Fibroblast of peridontal ligament (primary cell): Measurements from ENCODE around the gene ZFR2.
"Not testable (repeated sequence)": the region's sequence is repeated elsewhere in the genome, so short reads cannot be mapped to it uniquely, and the experiment has no call there.

Experiments
- DNase-seq: peaks from one replicate; pipeline ENCODE4 v3.0.0-alpha.2; 2010; ENCODE audit errors: extremely low read depth

The ZFR2 gene

DNA sequence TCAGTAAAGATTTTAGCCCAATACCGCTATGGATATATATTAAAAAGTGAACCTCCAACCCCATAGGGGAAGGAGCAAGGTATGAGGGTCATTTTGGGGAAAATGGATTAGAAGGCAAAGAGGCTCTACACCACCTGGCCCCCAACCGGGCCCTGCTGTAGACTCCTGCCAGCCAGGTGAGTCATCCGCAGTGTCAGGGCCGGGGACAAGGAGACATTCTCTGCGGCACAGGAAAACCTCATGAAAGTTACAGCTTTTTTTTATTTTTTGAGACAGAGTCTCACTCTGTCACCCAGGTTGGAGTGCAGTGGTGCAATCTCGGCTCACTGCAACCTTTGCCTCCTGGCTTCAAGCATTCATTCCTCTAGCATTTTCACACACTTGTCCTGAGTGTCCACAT, 32.0 kb downstream of the ZFR2 start:
- DNase-seq: no peak

DNA sequence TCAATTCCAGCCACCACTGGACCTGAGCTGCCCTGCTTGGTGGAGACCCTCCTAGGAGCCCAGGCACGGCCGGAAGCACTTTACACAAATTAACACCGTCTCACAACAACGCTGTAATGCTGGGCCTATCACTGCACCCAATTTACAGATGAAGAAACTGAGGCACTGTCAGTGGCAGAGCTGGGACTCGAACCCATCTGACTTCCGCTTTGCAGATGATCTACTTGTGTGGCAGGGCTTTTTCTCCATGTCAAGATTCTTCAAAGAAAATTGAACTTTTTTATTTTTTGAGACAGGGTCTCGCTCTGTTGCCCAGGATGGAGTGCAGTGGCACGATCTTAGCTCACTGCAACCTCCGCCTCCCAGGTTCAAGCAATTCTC, 33.8 kb downstream of the ZFR2 start:
- no peak for DNase-seq

DNA sequence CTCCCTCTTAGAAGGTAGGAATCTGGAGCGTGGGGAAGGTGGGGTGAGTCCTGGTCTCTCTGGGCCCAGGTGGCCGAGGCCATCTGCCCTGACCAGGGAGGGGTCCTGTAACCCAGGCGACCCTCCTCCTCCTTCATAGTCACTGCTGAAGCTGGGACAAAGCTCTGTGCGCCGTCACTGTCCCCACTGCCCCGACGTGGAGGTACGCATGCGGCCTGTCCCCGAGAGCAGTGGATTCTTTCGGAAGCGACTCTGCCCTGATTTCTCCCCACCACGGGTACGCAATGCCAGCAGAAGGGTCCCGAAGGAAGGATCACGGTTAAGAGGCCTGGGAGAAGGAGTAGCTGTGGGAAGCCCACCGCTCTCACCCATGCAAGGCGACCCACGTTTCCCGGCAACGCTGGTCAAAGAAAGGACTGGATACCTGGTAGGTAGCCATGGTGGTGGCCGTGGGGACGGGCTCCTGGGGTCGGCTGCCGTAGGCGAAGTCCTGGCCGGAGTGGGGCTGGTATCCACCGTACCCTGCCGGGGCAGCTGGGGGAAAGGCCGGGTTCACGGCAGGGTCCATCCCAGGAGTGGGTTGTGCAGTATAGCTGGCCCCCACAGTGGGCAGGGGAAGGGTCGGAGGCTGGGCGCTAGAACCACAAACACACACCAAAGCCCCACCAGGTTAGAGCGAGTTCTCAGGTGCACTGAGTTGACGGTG, 34.3 kb downstream of the ZFR2 start:
- no peak for DNase-seq

DNA sequence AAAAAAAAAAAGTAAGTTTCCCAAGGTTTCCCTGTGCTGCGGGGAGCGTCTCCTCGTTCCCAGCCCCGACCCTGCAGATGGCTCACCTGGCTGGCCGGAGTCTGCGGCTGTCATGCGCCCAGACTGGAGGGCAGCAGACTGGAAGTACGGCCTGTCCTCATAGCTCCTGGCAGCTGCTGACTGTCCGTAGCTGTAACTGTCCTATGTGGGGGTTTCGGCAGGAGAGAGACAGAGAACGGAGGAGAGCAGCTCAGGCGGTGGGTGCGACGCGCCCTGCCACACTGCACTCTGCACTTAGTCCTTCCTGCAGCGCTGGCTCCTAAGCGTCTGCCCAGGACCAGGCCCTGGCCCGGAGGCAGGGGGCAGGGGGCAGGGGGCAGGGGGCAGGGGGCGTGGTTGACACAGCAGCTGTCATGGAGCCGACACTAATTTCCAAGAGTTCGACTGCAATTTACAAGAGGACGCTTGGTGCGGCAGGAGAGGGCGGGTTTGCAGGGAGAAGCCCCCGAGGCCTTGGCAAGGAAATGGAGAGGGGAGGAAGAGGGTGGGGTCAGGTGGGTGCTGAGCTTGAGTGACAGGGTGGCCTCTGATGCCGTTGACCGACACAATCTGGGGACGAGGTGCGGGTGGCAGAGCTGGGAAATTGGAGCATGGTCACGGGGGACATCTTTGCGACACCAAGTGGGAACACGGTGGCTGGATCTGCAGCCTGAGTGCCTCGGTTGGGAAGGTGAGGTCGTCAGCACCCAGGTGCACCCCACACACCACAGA, 35.1 kb downstream of the ZFR2 start:
- no peak for DNase-seq

DNA sequence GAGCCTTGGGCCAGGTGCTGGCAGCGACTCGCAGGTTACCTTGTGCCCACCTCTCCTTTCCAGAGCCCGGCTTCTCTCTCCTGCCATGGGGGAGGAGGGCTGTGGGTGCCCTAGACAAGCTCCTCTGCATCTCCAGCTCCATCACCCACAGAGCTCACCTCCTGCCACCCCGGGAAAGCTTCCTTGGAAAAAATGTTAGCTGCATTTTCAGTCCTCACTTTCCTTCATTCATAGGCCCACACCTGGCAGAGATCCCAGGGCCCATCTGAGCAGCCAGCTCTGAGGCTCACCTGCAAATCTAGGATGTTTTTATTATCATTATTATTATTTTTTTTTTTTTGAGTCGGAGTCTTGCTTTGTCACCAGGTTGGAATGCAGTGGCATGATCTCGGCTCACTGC, 36.8 kb downstream of the ZFR2 start:
- no peak for DNase-seq

DNA sequence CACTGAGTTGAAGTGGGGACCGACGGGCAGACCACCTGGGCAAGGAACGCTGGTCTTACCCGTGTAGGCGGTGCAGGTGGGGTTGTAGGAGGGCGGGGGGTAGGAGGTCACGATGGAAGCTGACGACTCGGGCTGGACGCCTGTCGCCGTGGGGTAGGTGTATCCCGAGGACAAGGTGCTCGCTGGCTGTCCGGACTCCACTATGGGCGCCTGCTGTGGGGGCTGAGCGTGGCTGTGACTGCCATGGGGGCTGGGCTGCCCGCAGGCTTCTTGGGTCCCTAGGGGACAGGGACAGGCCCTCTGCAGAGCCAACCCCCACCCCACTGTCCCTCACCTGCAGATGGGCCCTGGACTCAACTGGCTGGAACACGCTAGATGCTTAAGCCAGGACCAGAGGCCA, 37.2 kb downstream of the ZFR2 start:
- no peak for DNase-seq

DNA sequence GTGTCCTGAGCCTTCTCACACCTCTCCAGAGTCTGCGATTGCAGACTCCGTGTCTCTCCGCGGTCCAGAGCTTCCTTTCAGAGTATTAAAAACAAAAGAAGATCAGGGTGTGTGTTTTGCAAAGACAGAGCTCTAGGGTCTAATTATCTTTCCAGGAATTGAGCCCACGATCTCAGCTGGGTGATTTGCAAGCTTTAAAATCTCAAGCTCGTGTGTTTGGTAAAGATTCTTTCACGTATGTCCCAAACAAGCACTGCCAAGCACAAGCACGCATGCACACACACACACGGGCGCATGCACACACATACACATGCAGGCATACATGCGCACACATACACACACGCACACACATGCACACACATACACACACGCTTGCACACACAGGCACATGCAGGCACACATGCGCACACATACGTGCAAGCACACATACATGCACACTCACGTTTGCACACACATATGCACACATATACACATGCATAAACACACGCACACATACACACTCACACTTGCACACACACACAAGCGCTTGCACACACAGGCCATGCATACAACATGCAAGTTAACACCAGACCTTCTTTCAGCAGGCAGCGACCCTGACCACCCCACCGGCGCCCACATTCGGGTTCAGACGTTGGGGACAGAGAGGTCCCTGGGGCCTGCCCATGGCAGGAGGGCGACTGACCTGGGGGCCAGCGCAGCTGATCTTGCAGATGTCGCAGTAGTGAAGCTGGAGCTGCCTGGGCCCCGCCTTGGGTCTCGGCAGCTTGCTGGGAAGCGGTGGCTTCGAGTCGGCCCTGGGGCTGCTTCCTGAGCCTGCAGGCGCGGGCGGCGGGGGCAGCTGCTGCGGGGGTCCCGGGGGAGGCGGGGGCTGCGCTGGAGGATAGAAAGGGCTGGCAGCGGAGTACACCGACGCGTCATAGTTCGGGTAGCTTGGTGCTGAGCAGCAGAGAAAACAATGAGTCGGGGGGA, 37.9 kb downstream of the ZFR2 start:
- no peak for DNase-seq

DNA sequence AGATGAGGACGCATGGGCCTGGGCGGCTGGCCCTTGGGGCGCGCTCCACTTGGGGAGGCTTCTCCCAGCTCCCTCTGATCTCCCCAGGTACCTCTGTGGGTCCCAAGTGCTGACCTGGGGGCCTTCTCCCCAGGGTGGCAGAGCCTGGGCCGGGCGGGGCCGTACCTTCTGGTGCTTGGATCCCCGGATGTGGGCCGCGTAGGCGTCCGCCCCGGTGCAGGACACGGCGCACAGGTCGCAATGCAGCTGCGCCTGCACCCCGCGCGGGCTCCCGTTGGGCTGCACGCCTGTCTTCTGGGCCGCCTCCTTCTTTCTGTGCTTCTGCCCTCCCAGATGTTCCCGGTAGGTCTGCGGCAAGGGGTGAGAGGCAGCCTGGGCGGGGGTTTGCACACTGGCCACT, 41.5 kb downstream of the ZFR2 start:
- no peak for DNase-seq

DNA sequence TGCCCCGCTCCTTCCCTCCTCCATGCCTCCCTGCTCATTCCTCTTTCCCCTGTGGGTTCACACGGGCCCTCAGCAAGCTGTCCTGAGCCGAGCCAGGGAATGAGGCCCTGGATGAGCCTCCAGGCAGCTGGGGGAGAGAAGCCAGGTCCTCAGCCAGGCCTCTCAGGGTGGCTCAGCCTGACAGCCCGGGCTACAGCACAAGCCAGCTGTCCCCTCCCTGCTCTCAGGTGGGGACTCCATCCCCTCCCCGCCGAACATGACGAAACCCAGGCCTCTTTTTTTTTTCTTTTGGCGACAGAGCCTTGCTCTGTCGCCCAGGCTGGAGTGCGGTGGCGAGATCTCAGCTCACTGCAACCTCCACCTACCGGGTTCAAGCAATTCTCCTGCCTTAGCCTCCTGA, 42.7 kb downstream of the ZFR2 start:
- no peak for DNase-seq

DNA sequence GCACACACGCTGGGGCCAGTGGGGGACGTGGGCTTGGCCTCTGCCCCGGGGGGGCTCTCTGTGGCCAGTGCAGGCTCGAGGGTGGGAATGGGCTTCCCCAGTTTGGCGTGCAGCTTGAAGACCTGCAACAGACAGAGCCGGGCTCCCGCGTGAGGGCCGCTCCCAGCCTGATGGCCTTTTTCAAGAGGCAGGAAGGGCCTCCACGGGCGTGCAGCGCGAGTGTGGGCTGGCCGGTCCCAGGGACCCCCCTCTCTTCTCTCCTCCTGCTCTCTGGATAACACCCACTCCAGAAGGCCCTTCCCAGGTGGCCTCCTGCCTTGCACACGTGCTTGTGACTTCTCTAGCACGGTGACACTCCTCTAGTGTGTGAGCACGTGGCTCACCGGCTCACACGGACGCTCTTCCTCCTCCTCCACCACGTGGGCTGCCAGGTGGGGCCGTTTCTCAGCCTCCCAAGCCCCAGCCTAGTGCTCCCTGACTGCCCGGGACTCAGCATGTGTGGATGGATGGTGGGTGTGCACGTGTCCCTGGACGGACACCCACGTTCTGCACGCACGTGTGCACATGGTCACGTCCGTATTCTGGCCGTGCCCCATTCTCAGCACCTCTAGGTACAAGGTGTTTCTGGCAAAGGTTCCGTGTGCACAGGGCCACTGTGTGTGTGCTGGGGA, 43.4 kb downstream of the ZFR2 start:
- no peak for DNase-seq

DNA sequence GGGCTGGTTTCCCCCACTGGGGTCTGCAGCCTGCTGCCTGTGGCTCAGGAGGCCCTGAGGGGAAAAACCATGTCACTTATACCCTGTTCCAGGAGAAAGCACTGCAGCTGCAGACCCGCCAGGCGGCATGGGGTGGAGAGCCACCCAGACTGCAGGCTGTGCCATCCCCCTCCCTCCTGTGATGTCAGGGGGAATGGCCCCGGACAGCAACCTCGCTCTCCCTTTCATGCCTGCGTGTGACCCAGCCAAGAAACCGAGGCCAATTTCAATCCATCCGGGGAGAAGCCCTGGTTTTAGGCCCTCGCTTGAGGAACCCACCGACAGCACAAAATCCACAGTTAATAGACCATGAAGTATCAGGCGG, 45.5 kb downstream of the ZFR2 start:
- DNase-seq: no peak

DNA sequence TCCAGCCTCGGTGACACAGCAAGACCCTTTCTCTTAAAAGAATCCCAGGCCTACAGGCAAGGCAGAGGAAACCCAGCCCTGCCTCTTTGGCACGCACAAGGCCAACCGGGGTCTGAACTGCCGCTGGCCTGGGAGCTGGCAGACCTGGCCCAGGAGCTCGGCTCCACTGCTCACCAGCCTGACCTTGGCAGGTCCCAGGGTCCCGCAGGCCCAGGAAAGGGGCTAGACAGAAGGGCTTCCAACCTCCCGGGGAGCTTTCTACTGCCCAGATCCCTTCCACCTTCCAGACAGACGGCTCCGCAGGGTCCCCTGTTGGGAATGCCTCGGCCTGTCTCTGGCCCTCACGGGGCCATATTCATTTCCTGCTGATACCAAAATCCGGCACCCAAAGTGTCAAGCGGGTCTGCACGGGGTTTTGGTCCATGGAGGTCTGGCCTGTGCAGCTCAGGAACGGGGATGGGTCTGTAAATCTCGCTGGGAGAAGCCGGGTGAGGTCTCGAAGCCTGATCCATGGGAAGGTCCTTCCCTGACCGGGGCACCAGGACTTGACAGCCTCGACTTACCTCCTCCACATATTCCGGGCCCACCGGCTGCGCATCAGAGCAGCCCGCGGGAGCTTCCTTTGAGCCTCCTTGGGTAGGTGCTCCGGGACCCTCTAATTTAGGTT, 46.0 kb downstream of the ZFR2 start:
- DNase-seq: no peak

DNA sequence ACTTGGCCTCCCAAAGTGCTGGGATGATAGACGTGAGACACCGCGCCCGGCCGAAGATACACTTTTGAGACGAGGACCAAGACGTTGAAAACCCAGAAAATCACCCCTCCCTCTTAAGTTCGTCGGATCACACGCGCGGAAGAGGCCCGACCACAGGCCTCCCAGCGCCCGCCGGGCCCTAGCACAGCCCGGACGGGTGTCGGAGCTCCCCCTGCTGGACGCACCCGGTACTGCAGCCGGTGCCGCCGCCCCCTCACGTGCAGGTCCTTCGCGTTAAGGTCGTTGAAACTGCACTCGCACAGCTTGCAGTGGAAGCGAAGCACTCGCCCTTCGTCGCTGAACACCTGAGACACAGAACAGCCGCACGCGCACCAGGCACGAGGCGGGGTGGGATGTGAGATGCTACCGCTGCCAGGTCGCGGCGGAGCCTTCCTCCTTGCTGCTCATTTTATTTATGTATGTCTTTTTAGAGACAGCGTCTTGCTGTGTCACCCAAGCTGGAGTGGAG, 46.9 kb downstream of the ZFR2 start:
- DNase-seq: no peak

DNA sequence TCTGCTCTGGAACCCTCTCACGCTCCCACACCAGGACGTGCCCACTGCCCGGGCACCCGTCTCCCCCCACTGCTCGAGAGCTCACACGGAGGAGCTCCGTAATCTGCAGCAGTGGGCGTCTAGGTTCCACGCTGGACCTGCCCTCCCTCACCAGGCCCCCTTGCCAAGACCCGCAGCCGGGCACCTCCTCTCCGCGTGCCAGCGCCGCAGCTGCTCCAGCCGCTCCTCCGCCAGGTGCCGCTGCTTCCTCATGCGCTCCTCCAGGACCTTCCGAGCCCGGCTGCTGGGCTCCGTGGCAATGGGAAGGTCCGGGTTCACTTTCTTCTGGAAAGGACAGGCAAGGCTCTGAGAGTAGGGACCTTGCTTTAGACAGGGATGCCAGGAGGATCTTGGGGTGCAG, 47.7 kb downstream of the ZFR2 start:
- DNase-seq: no peak

DNA sequence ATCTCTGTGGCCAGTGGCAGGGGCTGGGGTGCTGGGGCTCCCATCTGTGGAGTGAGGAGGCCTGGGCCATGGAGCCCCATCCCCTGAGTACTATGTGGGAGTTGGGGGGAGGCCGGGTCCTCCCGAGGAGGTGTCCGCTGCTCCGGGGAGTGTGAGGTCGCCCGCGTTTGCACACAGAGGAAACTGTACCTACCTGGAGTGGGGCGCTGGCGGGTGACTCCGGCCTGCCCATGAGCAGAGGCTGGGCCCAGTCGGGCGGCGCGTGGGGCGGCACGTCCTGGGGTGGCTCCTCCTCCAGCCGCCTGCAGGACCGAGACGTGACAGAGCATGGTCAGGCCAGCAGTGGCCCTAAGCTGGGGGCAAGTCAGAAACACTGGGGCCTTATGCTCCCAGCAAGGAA, 48.8 kb downstream of the ZFR2 start:
- no peak for DNase-seq

DNA sequence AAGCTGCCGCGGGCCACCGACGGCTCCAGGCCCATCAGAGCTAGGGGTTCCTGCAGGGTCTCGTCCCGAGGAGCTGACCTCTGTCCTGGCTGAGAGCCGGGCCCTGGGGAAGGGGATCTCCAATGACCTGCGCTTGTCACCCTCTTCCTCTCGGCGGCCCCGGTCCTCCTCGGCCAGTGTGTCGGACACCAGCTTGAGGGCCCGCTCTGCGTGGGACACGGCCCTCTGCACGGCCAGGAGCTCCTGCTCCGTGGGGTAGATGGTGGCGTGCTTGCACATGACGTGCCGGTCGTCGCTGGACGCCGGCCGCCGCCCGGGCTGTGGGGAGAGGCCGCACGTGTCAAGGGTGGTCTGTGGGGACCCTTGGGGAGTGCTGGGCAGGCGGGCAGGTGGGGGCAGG, 49.9 kb downstream of the ZFR2 start:
- DNase-seq: no peak

DNA sequence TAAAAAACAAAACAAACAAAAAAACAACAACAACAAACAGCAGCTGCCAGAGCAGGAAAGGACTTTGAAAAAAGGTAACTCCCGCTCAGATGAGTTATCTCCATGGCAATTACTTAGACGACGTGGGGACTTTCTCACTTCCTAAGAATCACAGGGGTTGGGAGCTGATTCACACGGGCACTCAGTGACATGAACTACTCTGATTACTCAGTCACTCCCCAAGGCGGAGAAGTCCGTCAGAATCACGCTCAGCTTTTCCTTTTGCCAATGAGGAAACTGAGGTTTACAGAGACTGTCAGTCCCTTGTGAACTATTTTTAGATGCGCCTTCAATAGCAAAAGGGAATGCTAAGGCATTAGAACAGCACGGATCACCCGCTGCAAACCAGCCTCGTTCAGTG, 50.4 kb downstream of the ZFR2 start:
- DNase-seq: peak; percentile 8

DNA sequence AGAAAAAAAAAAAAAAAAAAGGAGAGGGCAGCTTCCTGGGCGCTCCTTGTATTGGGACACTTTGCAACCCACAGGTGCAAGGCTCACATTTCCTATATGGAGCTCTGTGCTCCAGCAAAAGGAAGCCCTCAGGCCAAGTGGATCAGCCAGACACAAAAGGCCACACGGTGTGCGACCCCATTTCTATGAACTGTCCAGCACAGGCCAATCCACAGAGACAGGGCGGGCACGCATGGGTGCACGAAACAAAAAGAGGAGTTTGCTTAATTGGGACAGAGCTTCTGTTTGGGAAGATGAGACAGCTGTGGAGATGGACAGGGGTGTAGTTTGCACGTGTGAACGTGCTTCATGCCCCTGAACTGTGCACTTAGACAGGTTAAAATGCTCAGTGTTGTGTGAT, 51.1 kb downstream of the ZFR2 start:
- no peak for DNase-seq

DNA sequence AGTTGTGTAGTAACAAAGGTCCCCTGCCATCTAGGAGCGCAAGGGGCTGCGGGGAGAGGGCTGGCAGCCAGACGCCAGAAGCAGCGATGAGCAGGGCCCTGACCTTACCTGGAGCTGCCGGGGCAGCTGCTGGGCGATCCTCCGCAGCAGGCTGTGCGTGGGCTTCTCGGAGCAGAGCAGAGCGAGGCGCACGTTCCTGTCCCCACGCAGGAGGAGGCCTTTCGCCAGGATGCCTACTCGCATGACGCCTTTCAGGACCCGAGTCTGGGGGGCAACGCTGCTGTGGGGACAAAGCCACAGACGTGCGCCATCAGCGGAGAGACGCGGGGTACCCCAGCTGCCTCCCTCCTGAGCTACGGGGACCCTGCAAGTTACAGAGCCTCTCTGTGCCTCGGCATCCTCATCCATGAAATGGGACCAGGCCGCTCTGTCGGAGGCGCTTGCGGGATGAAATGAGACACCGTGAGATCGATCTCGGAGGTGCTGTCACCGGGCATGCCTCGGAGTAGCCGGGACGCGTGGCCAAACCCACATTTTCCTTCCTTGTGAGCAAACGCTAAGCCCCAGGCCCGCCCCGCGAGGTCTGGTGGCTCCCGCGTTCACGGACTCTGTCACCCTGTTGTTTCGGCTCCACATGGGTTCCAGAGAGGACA, 52.1 kb downstream of the ZFR2 start:
- no peak for DNase-seq

DNA sequence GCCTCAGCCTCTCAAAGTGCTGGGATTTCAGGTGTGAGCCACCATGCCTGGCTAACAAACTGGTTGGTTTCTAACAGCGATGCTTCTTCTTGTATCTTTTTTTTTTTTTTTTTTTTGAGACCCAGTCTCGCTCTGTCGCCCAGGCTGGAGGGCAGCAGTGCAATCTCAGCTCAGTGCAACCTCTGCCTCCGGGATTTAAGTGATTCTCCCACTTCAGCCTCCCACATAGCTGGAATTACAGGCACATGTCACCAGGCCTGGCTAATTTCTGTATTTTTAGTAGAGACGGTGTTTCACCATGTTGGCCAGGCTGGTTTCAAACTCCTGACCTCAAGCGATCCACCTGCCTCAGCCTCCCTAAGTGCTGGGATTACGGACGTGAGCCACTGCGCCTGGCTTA, 52.7 kb downstream of the ZFR2 start:
- DNase-seq: not testable (repeated sequence)

DNA sequence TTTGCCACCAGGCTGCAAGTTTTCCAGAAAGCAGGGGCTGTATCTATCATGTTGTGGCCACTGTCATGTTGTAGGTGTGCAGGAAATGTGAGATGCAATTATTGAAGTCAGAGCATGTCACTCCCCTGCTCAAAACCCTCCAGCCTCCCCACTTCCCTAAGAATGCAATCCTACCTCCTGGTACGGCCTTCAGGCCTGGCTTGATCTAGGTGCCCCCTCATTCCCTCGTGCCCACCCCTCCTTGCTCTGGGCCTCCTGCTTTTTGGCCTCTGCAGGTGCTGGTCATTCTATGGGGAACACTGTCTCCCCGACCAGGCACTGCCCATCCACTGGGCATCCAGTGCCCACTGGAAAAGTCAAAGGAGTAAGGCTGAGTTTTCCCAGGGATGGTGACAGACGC, 54.2 kb downstream of the ZFR2 start:
- no peak for DNase-seq
